Ovary (tissue), 9 donors: ENCODE measurements around the gene SYNGR2. TPM values are rescaled to one million over a fixed set of nuclear protein-coding genes. Genes with fewer than 3 reads are reported as not detected.
"Not testable (repeated sequence)": the region's sequence is repeated elsewhere in the genome, so short reads cannot be mapped to it uniquely, and the experiment has no call there.

ENCODE experiments used
- DNase-seq, 5 donors: peaks; one replicate each; pipeline ENCODE4 v3.0.0-alpha.2; 2019 to 2020
- H3K27ac ChIP-seq, 2 donors: fragments of 200-600 bp; one replicate each; pipeline versions ENCODE4 v1.5.1 to v1.8.0; 2019 to 2022
- H3K27me3 ChIP-seq: fragments of 200-600 bp; one replicate; pipeline ENCODE4 v1.8.0; 2022
- H3K36me3 ChIP-seq: fragments of 200-600 bp; sonication (generic); one replicate; pipeline ENCODE4 v1.5.1; 2019
- H3K4me1 ChIP-seq: one replicate; pipeline ENCODE4 v1.8.1; 2013; ENCODE audit warnings: mild to moderate bottlenecking, moderate library complexity; ENCODE audit not compliant: insufficient read depth
- H3K4me3 ChIP-seq: fragments of 200-600 bp; sonication (generic); one replicate; pipeline ENCODE4 v1.5.1; 2017
- H3K9me3 ChIP-seq, 2 donors: fragments of 200-600 bp in 1 of 2; sonication (generic) in 1 of 2; one replicate each; pipeline versions ENCODE4 v1.5.1 to v1.8.1; 2013 to 2019; ENCODE audit warnings: mild to moderate bottlenecking in 1 of 2, moderate library complexity in 1 of 2
- EP300 ChIP-seq: sonication (generic); formaldehyde crosslinking; IDR thresholded peaks from one replicate; pipeline ENCODE4 v1.6.1; 2017; ENCODE audit warnings: antibody characterized with exemption
- POLR2A ChIP-seq: fragments of 450-650 bp; IDR thresholded peaks from one replicate; pipeline ENCODE4 v1.6.1; 2017; ENCODE audit warnings: antibody characterized with exemption, mild to moderate bottlenecking, moderate library complexity
- WGBS, 3 donors: extraction: QIAGEN DNeasy Blood & Tissue Kit in 1 of 3; methylation state at CpG; one replicate each; pipeline versions ENCODE4 v1.1.5 to v1.1.7; 2013 to 2017; 5-methylcytosine and 5-hydroxymethylcytosine counted together
- intact Hi-C, 4 donors: fragments of 100-400 bp; cut with DNase I; formaldehyde crosslinking; loops; one replicate each; pipeline versions ENCODE4 v1.11.0 to v1.15.1; 2022 to 2023
- polyA plus RNA-seq, 2 donors: library from polyadenylated mRNA; stranded (reverse); fragments of 200-250 nt in 1 of 2; fragments of 350-450 nt in 1 of 2; fragmentation: Illumina TruSeq in 1 of 2; extraction: RNeasy Lipid Tissue Mini Kit (QIAGEN cat#74804) in 1 of 2; gene quantifications; one replicate each; pipeline ENCODE4 v1.2.3, GENCODE V29; 2013 to 2014
- total RNA-seq, 7 donors: library from RNA; depleted of rRNA in 2 of 7; stranded (reverse); fragments of >200 nt in 2 of 7; fragmentation: NEBNext Ultra II Directional in 3 of 7; extraction: Animal tissue kit (Norgen Biotek cat#: 25700) in 3 of 7; gene quantifications; one replicate each; pipeline versions ENCODE4 v1.1.0 to v1.2.4, GENCODE V29; 2016 to 2023
- TF ChIP-seq, protein P1 (sequence below), 3 donors: fragments of 450-650 bp in 2 of 3; fragments of 200-600 bp in 1 of 3; IDR thresholded peaks; one replicate each; pipeline versions ENCODE4 v1.5.1 to v1.8.0; 2016 to 2022; ENCODE audit warnings: antibody characterized with exemption in 3 of 3, mild to moderate bottlenecking in 1 of 3
- donor health status: DM: no; HTN: no; CAD: no; lungs with moderate emphysema.
- donor health status: DM: no; HTN: no; CAD: no.
- donor health status: Bipolar disorder and iron deficiency.
- donor health status: DM: yes; HTN: yes; CAD: no.
- donor health status: DM: no; HTN: no; CAD: no.
- donor health status: DM: yes; HTN: yes; CAD: no.

The SYNGR2 gene
- total and polyA plus RNA-seq, 9 donors: 11.9 to 88.7 (median 45.8) TPM

DNA sequence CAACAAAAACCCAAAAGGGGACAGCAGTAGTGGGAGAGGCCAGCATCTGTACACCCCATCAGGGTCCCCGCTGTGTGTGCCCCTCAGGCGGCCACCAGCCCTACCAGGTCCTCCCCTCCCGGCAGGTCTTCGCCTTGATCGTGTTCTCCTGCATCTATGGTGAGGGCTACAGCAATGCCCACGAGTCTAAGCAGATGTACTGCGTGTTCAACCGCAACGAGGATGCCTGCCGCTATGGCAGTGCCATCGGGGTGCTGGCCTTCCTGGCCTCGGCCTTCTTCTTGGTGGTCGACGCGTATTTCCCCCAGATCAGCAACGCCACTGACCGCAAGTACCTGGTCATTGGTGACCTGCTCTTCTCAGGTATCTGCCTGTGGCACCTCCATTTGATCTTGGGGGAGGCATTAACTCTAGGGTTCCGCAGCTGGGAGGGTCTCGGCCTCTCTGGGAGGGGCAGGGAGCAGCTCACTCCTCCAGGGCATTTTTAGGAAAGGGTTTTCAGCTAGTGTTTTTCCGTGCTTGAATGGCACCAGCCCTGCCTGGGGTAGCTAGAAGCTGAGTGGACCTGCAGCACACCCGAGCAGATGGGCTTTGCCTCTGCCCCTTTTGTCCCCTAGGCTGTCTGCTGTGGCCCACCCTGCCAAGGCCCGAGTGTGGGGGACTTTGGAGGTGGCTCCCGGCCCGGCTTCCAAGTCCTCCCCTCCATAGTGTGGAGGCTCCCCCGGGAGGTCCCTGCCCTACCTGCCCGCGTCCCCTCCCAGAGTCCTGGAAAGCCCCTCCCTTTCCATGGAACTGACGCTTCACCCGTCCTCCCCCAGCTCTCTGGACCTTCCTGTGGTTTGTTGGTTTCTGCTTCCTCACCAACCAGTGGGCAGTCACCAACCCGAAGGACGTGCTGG, 2.6 kb downstream of the SYNGR2 start:
- DNase-seq: no peak
- Histone ChIP-seq H3K27me3 (no peaks in the 10 kb centered on the region), H3K4me3 (no peak overlapping the region), H3K9me3 (no peaks in the 10 kb centered on the region), H3K36me3 (no peaks in the 10 kb centered on the region), H3K27ac (no peak overlapping the region), H3K4me1 (peaks cover 20% of the 10 kb centered on the region)
- WGBS, 3 donors: 88 to 93% (median 90%) methylated on average over 31 of the region's 31 CpGs
- TF ChIP-seq, protein P1, sequence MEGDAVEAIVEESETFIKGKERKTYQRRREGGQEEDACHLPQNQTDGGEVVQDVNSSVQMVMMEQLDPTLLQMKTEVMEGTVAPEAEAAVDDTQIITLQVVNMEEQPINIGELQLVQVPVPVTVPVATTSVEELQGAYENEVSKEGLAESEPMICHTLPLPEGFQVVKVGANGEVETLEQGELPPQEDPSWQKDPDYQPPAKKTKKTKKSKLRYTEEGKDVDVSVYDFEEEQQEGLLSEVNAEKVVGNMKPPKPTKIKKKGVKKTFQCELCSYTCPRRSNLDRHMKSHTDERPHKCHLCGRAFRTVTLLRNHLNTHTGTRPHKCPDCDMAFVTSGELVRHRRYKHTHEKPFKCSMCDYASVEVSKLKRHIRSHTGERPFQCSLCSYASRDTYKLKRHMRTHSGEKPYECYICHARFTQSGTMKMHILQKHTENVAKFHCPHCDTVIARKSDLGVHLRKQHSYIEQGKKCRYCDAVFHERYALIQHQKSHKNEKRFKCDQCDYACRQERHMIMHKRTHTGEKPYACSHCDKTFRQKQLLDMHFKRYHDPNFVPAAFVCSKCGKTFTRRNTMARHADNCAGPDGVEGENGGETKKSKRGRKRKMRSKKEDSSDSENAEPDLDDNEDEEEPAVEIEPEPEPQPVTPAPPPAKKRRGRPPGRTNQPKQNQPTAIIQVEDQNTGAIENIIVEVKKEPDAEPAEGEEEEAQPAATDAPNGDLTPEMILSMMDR (IDR thresholded peaks at IDR 0.05): no peak
- TF ChIP-seq POLR2A: no peak
- TF ChIP-seq EP300: no peak
- intact Hi-C loops: no loop called here

DNA sequence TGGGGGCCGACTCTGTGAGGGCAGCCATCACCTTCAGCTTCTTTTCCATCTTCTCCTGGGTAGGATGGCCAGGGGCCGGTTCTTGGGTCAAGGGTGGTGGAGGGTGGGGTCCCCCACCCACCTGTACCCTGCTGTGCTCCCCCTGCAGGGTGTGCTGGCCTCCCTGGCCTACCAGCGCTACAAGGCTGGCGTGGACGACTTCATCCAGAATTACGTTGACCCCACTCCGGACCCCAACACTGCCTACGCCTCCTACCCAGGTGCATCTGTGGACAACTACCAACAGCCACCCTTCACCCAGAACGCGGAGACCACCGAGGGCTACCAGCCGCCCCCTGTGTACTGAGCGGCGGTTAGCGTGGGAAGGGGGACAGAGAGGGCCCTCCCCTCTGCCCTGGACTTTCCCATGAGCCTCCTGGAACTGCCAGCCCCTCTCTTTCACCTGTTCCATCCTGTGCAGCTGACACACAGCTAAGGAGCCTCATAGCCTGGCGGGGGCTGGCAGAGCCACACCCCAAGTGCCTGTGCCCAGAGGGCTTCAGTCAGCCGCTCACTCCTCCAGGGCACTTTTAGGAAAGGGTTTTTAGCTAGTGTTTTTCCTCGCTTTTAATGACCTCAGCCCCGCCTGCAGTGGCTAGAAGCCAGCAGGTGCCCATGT, 3.3 kb downstream of the SYNGR2 start:
- H3K27ac ChIP-seq: peak overlapping the region; percentile 64 to 77
- peaks cover 20% of the 10 kb centered on the region for H3K4me1 ChIP-seq
- WGBS, 3 donors: 84 to 90% (median 88%) methylated on average over 19 of the region's 19 CpGs

GRCh38 chr17:78172249-78173051, 4.1 kb downstream of the SYNGR2 start:
- 27 to 39% (median 33%) methylated on average over 19 of the region's 19 CpGs for WGBS, 3 donors
- no peaks in the 10 kb centered on the region for H3K36me3 ChIP-seq
- peak overlapping the region; percentile 64 to 77 for H3K27ac ChIP-seq
- H3K9me3 ChIP-seq: no peaks in the 10 kb centered on the region
- no peaks in the 10 kb centered on the region for H3K27me3 ChIP-seq
- no peak overlapping the region for H3K4me3 ChIP-seq
- TF ChIP-seq, protein P1 (IDR thresholded peaks at IDR 0.05): no peak
- no peak for TF ChIP-seq EP300
- no peak for TF ChIP-seq POLR2A
- peak; percentile 62 to 79 (median 69) for DNase-seq
- H3K4me1 ChIP-seq: peaks cover 20% of the 10 kb centered on the region
- intact Hi-C loops: no loop called here

More for the DNA sequence above, 3.3 kb downstream of the SYNGR2 start:
- H3K36me3 ChIP-seq, H3K9me3 ChIP-seq, H3K27me3 ChIP-seq, H3K4me3 ChIP-seq, intact Hi-C loops: not testable (repeated sequence)
- peak in 1 of 5 donors; percentile 45 for DNase-seq

DNA sequence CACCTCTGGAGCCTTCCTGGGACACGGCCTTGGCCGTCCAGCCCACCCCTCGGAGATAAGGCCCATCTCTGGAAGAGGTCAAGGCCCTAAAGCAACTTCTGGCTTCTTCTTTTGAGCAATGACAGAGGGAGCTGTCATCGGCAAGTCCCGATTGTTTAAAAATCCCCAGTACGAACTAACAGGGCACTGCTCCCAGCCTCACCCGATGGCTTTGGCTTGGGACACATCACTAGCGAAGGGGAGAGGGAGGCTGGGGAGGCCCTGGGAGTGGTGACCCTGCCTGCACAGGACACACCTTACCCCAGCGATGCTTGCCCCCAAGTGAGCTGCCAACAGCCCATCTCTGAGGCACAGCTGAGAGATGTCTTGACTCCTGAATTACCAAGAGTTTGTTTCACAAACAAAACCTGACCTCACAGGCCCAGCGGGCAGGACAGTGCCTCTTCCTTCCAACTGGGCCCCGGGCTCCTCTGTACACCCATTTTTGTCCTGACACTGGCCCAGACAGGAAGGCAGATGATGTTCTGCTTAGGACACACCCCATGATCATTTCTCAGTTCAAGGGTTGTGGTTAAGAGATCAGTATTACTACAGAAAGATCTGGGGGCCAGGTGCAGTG, 4.8 kb downstream of the SYNGR2 start:
- Histone ChIP-seq H3K9me3 (no peaks in the 10 kb centered on the region), H3K27ac (peak overlapping the region; percentile 64 to 77), H3K4me3 (no peak overlapping the region), H3K4me1 (peaks cover 20% of the 10 kb centered on the region), H3K36me3 (no peaks in the 10 kb centered on the region), H3K27me3 (no peaks in the 10 kb centered on the region)
- WGBS, 3 donors: 23 to 46% (median 33%) methylated on average over 11 of the region's 11 CpGs
- TF ChIP-seq, protein P1 (IDR thresholded peaks at IDR 0.05): no peak
- TF ChIP-seq POLR2A: no peak
- TF ChIP-seq EP300: no peak
- intact Hi-C loops: no loop called here
- DNase-seq: peak in 2 of 5 donors; percentile 46 to 58
